ENCODE data around the gene PFAS.

Gene PFAS

GRCh38 chr17:8300627-8301242 lies 51.6 kb downstream of the PFAS start:
- DNase-seq, result peak; percentile 28 to 54

GRCh38 chr17:8310601-8311123 lies 61.6 kb downstream of the PFAS start:
- no peak for DNase-seq

- DNase-seq, result no peak
These were observed 62.2 kb downstream of the PFAS start for GRCh38 chr17:8311131-8311790.

- DNase-seq, result no peak
These were observed 63.2 kb downstream of the PFAS start for GRCh38 chr17:8312251-8312650.

GRCh38 chr17:8312726-8313600 lies 63.9 kb downstream of the PFAS start:
- DNase-seq, result peak in 1 of 2 experiments; percentile 7

GRCh38 chr17:8314797-8315763 lies 66.0 kb downstream of the PFAS start:
- no peak for DNase-seq

- DNase-seq, result no peak
These were observed 66.7 kb downstream of the PFAS start for GRCh38 chr17:8315764-8316217.

GRCh38 chr17:8318010-8318935 lies 69.2 kb downstream of the PFAS start:
- DNase-seq, result no peak

All from NCI-H524 (cell line).